D721Med (cell line): ENCODE results near the gene BRSK1.

Source experiments
- DNase-seq: peaks from one replicate; pipeline ENCODE4 v3.0.0; 2011; ENCODE audit warnings: low spot score; ENCODE audit not compliant: insufficient read length
- FAIRE-seq: peaks from 2 replicates; lab custom pipeline; 2011; peaks lifted over from hg19 to GRCh38; lab: Jason Lieb, UNC
- CTCF ChIP-seq: IDR thresholded peaks from 2 replicates; pipeline ENCODE4 v1.5.1; 2012; ENCODE audit warnings: mild to moderate bottlenecking, control low read depth; ENCODE audit not compliant: insufficient read depth; ENCODE audit errors: missing control alignments

BRSK1 gene

GRCh38 chr19:55339105-55339888 lies 55.5 kb downstream of the BRSK1 start, which contains the start of gene KMT5C:
Gene KMT5C (plus strand): TSS chr19:55339876. CDS start chr19:55341937, 2,061 bp downstream.
- FAIRE-seq, result peak; percentile 63
- TF ChIP-seq CTCF, result peak; percentile 4
- peak; percentile 86 for DNase-seq

GRCh38 chr19:55339889-55340783 lies 56.3 kb downstream of the BRSK1 start:
- no peak for DNase-seq
- no peak for TF ChIP-seq CTCF
- FAIRE-seq, result no peak

DNA sequence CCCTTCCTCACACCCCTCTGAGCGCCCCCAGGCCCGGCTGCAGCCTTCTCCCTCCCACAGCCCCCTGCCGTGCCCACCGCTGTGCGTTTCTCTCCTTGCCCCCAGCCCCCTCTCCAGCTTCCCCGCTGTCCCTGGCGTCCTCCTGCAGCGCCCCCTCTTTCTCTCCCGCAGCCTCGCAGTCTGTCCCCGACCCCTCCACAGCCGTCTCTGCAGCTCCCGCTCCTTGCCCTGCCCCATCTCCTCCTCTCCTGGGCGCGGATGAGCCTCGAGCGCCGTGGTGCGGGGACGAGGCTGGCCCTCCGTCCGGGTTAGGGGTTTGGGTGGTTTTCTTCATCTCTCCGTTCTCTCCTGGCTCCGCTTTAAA lies 57.0 kb downstream of the BRSK1 start:
- FAIRE-seq, result no peak
- DNase-seq, result no peak
- TF ChIP-seq CTCF, result peak; percentile 24

GRCh38 chr19:55341171-55341588 lies 57.4 kb downstream of the BRSK1 start:
- FAIRE-seq (no peak), DNase-seq (peak; percentile 94)
- no peak for TF ChIP-seq CTCF

DNA sequence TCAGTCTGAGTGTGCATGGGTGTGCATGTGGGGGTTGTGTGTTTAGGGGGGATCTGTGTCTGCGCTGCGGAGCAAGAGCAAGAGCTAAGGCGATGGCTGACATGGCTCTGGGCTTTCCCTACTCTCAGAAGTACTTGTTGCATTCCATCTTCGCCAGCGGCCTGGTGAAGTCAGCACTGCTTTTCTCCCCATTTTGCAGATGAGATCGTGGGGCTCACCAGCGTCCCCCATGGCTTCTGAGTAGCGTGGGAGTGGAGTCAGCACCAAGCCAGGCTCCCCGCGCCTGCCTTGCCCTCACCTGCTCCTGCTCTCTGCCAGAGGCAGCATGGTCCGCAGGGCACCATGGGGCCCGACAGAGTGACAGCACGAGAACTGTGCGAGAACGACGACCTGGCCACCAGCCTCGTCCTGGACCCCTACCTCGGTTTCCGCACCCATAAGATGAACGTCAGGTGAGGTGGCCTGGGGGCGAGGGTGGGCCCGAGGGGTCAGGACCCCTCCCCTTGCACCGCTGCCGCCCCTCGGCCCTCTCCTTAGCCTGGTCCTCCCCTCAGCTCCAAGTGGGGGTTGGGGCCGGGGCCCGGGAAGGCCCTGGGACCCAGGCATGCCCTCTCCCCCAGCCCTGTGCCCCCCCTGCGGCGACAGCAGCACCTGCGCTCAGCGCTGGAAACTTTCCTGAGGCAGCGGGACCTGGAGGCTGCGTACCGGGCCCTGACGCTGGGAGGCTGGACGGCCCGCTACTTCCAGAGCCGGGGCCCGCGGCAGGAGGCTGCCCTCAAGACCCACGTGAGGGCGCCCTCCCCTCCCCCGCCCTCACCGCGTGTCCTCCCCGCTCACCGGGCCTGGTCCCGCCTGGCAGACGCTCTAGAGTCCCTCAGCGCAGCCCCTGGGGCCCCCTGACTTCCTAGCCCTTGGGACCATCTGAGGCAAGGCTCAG lies 58.1 kb downstream of the BRSK1 start:
- no peak for FAIRE-seq
- no peak for TF ChIP-seq CTCF
- no peak for DNase-seq

GRCh38 chr19:55344444-55344843 lies 60.6 kb downstream of the BRSK1 start:
- DNase-seq, result no peak
- FAIRE-seq, result no peak
- TF ChIP-seq CTCF, result no peak
